G401 (cell line): ENCODE data around the gene BRK1. TPM values are rescaled to one million over a fixed set of nuclear protein-coding genes. Genes with fewer than 3 reads are reported as not detected.
"Not testable (repeated sequence)": the region's sequence is repeated elsewhere in the genome, so short reads cannot be mapped to it uniquely, and the experiment has no call there.

Source experiments
- DNase-seq: peaks from one replicate; pipeline ENCODE4 v3.0.0-alpha.2; 2015; ENCODE audit warnings: low spot score
- in situ Hi-C: cut with HindIII; loops from 2 replicates; pipeline ENCODE4 v1.10.0; 2016; ENCODE audit warnings: low sequenced_read_pairs, mixed read lengths
- total RNA-seq: library from RNA; depleted of rRNA; stranded (reverse); fragments of >200 nt; shearing (Covaris generic); gene quantifications from 2 replicates; pipeline ENCODE4 v1.2.3, GENCODE V29; 2014; rRNA removed

The BRK1 gene
- total RNA-seq, 1 experiment from 2014 or later: 121 TPM

DNA sequence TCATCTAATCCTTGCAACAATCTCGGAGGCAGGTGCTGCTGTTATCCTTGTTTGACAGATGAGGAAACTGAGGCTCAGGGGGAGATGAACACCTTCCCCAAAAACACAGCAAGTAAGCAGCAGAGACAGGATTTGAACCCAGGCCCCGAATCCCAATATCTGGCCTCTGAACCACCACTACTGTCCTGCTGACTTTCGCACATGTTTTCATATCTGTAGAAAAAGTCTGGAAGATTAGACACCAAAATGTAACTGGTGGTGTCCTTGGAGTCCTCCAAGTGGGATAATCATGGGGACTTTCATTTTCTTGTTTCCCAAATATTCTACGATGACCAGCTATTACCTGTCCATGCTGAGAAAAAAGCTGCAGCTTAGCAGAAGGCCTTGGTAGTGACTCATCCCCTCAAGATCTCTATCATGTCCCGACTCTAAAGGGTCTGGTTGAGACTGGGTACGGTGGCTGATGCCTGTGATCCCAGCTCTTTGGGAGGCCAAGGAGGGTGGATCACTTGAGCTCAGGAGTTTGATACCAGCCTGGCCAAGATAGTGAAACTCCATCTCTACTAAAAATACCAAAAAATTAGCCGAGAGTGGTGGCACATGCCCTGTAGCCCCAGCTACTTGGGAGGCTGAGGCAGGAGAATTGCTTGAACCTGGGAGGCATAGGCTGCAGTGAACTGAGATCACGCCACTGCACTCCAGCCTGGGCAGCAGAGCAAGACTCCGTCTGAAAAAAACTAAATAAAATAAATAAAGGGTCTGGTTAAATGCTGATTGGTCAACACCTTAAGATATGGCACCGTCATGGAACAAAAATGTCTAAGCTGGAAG, 57.8 kb downstream of the BRK1 start:
- in situ Hi-C loops: no loop called here
- no peak for DNase-seq

DNA sequence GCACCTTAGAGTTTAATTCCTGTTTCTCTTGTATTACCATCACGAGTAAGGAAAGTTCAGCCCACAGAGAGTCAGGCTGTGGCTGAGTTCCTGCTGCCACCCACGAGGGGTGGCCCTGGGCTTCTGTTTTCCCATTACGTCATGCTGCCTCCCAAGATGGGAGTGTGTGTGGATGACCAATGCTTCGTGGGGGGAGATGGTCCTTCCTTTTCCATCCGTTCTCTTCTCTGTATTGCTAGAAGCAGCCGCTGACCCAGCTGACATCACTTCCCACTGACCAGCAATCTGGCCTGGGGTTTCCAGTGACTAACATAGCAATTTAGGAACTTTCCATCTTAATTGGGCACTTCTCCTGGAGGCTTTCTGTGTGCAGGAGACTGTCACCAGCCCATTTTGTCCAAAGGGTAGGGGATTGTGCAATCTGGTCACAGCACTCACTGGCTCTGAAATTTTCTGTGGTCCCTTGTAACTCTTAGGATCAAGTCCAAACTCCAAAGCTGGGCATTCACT, 58.5 kb downstream of the BRK1 start:
- in situ Hi-C loops: no loop called here

DNA sequence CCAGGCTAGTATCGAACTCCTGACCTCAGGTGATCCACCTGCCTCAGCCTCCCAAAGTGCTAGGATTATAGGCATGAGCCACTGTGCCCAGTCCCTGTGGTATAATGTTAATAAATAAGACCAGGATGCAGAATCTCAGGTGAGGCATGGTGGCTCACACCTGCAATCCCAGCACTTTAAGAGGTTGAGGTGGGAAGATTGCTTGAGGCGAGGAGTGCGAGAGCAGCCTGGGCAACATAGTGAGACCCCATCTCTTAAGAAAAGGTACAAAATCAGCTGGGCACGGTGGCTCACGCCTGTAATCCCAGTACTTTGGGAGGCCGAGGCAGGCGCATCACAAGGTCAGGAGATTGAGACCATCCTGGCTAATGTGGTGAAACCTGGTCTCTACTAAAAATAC, 59.9 kb downstream of the BRK1 start:
- DNase-seq, in situ Hi-C loops: not testable (repeated sequence)

More for the DNA sequence above, 58.5 kb downstream of the BRK1 start:
- no peak for DNase-seq

DNA sequence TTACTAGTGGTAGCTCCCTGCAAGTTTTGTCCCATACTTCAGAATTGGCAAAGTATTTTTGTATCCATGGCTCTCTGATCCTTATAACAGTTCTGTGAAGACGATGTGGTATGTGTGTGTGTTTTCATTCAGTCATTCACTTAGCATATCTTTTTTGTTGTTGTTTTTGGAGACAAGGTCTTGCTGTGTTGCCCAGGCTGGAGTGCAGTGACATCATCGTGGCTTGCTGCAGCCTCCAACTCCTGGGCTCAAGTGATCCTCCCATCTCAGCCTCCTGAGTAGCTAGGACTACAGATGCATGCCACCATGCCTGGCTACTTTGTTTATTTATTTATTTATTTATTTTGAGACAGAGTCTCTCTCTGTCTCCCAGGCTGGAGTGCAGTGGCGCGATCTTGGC, 60.7 kb downstream of the BRK1 start:
- DNase-seq, in situ Hi-C loops: not testable (repeated sequence)

Other genes starting within 250 kb of the BRK1 start
- not detected in 2 replicates for gene CIDEC, start 235.4 kb upstream of the BRK1 start, total RNA-seq
- gene JAGN1, start 225.1 kb upstream of the BRK1 start, total RNA-seq: 25.1 and 30.0 TPM in 2 replicates
- gene IL17RE, start 212.8 kb upstream of the BRK1 start, total RNA-seq: 3.6 and 5.3 TPM in 2 replicates
- 12.2 and 22.5 TPM in 2 replicates for gene IL17RC, start 198.6 kb upstream of the BRK1 start, total RNA-seq
- gene CRELD1, start 181.8 kb upstream of the BRK1 start, total RNA-seq: 13.3 and 30.0 TPM in 2 replicates
- 8.6 and 11.5 TPM in 2 replicates for gene PRRT3, start 163.3 kb upstream of the BRK1 start, total RNA-seq
- 30.3 and 63.2 TPM in 2 replicates for gene EMC3, start 128.8 kb upstream of the BRK1 start, total RNA-seq
- 17.8 and 43.1 TPM in 2 replicates for gene FANCD2, start 89.2 kb upstream of the BRK1 start, total RNA-seq
- not detected in 2 replicates for gene FANCD2OS, start 7.4 kb upstream of the BRK1 start, total RNA-seq
- 88.5 and 95.8 TPM in 2 replicates for gene VHL, start 26.1 kb downstream of the BRK1 start, total RNA-seq
- 2.4 and 2.5 TPM in 2 replicates for gene IRAK2, start 49.2 kb downstream of the BRK1 start, total RNA-seq
- 18.8 and 22.1 TPM in 2 replicates for gene TATDN2, start 132.8 kb downstream of the BRK1 start, total RNA-seq
- not detected in 2 replicates for gene GHRL, start 177.3 kb downstream of the BRK1 start, total RNA-seq
- 147 and 148 TPM in 2 replicates for gene SEC13, start 205.4 kb downstream of the BRK1 start, total RNA-seq